HG03571 (cell line): Measurements from ENCODE around the gene APBB3.
A peak's percentile ranks its signal among the peaks of the same experiment; 100 is the strongest.

ENCODE experiments used
- ATAC-seq: cut with Tn5 transposase; IDR thresholded peaks from one replicate; pipeline ENCODE4 v1.9.1; 2021; ENCODE audit not compliant: unreplicated experiment

APBB3 gene

DNA sequence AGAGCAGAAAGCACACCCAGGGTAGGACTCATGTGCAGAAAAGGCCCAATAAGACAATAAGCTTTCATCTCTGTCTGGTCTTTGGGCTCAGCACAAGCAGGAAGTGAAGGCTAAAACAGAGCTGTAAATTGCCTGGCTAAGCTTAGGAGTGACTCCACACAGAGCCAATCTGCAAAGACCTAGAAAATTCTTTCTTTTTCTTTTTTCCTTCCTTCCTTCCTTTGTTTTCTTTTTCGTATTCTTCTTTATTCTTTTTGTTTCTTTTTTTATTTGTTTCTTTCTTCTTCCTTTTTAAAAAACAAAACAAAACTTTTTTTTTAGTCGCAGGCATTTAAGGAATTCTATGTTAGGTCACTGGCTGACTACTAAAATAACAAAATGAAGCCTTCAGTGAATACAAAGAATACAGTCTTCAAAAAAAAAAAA is 12.4 kb upstream of the APBB3 start:
- ATAC-seq: no peak

DNA sequence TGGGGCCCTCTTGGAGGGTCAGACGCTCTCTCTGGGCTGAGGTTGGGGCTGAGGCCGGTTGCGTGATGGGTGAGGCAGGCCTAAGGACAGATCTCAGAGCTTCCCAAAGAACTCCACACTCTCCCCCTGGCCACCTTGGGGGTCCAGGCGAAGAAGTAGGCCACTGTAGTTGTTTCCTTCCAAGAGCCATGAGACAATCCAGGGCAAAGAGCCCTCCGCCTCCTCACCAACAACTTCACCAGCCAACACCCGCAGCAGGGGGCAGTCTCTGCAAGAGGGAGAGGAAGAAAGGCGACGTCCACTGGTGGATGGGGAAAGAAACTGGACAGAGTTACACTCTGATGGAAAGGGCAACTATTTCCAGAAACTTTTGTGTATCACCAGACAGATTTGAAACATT is 10.9 kb upstream of the APBB3 start:
- ATAC-seq: no peak

DNA sequence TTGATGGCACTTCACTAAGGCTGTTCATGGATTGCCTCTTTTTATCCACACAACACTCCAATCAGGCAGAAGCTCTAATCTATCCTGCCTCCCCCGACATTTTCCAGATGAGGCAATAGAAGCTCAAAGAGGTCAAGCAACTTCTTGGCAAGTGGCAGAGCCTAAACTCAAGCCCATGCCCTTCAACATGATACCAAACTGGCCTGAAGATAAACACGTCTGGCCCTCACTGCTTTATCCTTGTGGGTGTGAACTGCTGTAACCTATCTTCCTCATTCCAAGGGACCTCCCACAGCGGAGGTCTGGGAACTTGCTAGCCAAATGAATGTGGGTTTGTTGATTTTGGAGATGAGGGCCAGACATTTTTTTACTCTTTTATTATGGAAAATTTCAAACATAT is 9.8 kb upstream of the APBB3 start:
- ATAC-seq: no peak

DNA sequence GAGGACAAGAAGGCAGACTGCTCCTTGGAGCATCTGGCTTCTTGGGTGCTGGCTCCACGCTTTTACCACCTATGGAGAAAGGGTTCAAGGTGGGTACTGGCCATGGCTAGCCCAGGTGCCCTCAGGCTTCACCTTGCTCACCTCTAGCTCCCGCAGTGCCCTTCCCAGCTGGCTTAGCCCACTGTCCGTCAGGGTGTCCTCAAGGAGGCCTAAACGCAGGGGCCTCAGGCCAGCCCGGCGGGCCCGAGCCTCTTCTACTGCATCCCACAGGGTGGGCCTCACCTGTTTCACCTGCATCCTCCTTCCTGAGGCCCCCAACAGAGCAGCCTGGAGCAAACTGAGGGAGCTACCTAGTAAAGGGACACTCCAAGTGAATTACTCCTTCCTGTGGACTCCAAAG is 9.3 kb upstream of the APBB3 start:
- no peak for ATAC-seq

DNA sequence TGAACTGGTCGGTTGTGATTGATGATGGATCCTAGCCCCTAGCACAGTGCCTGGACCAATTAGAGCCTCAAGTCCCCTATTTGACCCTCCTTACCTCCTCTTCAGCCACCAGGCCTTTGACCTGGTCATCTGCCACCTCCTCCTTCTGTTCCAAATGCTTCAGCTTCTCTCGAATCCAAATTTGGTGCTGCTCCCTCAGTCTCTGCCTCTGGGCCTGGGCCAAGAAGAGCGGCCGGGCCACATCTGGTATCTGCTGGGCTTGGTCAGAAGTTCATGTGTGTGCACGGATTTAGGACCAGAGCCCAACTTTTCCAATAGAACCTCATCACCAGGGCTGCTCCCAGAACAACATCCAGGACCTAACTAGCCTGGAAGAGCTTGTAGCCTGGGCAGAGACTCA is 6.7 kb upstream of the APBB3 start:
- no peak for ATAC-seq

DNA sequence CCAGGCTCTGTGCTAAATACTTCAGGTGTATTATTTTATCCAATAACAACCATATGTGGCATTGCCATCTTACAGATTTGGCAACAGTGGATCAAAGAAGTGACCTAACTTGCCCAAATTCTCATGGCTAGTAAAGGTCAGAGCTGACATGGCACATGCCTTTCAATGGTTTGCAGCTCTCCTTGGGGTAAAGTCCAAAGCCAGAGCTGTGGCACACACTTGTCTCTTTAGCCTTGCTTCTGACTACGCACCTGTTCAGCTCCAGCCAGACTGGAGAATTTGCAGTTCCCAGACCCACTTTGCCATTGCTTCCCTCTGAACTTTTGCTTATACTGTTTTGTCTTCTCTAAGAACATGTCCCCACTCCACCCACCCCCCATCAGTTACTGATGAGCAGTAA is 6.1 kb upstream of the APBB3 start:
- no peak for ATAC-seq

DNA sequence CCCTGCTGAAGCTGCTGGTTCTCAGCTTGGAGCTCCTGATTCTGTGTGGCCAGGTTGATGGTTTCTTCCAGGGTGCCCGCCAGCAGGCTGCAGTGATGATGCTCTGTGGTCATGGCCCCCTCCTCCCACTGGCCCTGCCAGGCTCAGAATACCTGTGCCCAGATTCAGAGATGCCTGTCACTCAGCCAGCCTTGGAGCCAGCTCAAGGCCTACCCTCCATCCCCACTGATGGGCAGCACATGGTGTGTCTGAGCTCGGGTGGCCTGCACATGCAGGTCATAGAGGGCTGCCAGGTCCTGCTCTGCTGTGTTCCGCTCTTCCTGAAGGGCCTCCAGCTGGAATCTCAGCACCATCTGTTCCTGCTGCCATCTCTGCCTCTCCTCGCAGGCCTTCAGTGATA is 5.7 kb upstream of the APBB3 start:
- ATAC-seq: no peak

DNA sequence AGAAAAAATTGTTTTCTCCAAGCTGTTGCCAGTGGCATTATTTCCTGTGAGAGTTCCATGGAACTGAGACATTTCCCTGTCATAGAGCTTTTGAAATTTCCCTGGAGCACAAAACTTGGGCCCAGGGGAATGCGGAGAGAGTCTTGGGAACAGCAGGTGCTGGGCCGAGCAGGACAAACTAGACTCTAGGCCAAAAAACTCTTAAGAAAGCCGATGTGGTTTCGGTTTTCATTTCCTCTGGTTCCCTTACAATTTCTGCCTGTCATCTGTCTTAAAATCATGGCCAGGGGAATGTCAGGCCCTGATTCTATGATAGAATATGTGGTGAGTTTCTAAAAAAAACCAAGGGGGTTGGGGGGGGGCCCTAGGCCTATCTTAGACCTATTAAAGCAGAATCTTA is 4.8 kb upstream of the APBB3 start:
- no peak for ATAC-seq

DNA sequence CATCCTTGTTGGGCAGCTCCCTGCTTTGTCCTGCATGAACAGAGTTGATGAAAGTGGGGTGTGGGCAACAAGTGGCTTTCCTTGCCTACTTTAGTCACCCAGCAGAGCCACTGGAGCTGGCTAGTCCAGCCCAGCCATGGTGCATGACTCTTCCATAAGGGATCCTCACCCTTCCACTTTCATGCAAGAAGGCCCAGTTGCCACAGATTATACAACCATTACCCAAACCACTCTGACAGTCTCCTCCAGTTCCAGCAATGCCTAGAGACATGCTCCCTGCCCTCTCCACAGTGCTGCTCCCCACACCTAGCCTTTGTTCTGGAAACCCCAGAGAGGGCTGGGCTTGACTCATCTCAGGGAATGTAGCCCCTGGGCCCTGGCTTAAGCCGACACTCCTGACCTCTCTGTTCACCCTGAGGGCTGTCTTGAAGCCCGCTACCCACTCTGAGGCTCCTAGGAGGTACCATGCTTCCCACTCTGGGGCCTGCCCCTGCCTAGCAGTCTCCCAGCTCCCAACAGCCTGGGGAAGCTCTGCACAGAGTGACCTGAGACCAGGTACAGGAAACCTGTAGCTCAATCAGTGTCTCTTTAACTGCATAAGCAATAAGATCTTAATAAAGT is 4.2 kb upstream of the APBB3 start:
- ATAC-seq: no peak

DNA sequence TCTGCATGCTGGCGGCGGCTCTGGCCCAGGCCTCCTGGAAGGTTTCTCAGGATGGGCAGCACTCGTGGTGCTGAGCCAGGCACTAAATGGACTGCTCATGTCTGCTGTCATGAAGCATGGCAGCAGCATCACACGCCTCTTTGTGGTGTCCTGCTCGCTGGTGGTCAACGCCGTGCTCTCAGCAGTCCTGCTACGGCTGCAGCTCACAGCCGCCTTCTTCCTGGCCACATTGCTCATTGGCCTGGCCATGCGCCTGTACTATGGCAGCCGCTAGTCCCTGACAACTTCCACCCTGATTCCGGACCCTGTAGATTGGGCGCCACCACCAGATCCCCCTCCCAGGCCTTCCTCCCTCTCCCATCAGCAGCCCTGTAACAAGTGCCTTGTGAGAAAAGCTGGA is 3.5 kb upstream of the APBB3 start:
- ATAC-seq: no peak

DNA sequence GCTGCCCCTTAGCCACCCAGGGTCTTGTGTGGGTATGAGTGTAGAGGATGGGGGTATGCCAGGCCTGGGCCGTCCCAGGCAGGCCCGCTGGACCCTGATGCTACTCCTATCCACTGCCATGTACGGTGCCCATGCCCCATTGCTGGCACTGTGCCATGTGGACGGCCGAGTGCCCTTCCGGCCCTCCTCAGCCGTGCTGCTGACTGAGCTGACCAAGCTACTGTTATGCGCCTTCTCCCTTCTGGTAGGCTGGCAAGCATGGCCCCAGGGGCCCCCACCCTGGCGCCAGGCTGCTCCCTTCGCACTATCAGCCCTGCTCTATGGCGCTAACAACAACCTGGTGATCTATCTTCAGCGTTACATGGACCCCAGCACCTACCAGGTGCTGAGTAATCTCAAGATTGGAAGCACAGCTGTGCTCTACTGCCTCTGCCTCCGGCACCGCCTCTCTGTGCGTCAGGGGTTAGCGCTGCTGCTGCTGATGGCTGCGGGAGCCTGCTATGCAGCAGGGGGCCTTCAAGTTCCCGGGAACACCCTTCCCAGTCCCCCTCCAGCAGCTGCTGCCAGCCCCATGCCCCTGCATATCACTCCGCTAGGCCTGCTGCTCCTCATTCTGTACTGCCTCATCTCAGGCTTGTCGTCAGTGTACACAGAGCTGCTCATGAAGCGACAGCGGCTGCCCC is 2.9 kb upstream of the APBB3 start:
- ATAC-seq: no peak

DNA sequence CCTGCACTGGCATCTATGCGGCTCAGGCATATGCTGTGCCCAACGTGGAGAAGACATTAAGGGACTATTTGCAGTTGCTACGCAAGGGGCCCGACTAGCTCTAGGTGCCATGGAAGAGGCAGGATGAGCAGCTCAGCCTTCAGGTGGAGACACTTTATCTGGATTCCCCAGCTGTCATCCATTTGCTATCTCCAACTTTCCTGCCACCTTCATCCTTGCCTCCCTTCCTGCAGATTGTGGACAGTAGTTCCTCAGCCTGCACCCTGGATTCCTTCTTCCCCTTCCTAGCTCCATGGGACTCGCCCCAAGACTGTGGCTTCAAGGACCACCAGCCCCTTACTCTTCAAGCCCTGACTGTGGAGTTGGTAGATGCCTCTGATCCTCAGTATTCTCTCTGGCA is 2.3 kb upstream of the APBB3 start:
- ATAC-seq: no peak

DNA sequence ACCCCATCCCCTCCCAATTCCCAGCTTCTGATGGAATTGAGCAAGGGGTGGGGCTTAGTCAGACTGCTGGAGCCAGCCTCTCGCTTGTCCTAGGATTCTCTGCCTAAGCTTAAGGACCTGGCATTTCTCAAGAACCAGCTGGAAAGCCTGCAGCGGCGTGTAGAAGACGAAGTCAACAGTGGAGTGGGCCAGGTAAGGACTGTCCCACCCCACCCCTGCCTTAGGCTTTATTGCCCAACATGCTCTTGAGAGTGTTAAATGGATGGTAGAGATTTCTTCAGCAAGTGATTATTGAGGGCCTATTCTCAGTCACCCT is 1.3 kb upstream of the APBB3 start:
- ATAC-seq: no peak

DNA sequence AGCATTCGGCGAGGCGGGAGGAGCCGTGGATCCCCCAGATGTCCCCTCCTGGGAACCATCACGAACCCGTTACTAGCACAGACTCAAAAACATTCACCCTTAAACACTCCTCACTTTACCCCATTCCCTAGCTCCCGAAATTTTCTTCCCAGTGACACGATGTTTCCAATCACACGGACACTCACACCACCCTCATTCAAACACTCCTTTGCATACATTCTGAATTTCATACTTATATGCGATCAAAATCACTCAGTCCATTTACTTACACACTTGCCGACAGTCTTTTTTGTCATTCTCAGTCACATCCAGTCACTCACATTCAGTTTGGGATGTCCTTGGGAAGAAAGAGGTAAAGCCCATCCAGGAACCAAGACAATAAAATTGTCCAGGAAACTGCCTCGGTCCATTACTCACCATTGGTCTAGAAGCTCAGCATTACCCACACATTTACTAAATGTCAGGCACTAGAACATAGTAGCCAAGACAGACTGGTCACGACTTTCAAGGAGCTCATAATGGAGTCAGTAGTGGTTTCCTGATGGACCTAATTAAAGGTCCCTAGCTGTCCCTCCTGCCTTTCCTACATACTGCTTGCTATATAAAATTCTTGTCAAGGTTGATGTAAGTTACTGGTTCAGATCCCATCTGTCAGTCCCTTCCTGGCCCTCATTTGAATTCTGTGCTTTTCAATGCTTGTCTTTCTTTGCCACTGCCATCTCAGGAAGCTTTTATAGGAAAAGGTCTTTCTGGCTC is 804 bp upstream of the APBB3 start:
- ATAC-seq: no peak

DNA sequence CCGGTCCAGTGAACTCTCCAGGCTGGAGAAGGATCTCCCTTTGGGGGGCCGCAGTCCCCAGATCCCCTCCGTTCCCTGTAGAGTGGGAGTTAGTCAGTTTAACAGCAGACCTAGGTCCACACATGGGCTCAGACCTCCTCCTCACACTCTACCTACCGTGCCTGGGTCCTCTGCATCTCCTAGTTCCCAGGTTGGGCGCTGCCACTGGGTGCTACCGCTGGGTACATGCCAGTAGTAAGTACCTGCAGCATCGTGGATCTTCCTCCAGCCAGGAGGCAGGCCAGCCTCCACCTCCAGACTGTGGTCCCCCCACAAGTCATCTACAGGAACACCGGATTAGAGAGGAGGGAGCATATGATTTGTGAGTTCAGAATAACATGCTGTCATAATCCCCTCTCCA is 802 bp downstream of the APBB3 start:
- no peak for ATAC-seq

DNA sequence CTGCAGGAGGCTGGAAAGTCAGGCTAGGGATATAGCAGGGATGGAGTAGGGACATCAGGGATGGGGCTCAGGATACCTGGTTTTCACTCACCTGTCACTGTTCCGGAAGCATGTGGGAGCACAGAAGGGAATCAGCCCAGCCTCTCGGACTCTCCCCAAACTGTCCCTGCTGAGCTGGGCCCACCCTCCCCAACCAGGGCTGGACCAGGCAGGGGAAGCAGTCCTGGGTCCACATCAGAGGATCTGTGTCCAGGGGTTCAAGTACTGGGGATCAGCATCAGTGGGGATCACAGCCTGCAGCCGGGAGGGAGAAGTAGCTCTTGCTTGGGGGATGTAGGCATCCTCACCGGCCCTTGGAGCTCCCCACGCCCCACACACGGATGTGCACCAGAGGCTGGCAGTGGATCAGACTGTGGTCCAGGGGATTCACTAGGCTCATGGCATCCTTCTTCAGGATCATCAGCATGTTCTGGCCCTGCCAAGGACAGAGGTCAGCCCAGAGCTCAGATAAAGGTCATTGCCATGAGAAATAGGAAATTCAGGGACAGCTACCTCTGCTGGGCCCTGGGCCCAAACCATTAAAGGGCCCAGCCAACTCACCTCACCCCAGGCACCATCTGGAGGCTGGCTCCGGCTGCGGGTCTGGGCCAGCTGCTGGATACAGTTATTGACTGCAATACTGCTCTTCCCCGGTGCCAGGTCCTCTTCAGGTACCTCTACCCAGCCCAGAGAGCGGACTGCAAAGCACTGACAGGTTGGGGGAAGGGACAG is 2.5 kb downstream of the APBB3 start:
- ATAC-seq: no peak

DNA sequence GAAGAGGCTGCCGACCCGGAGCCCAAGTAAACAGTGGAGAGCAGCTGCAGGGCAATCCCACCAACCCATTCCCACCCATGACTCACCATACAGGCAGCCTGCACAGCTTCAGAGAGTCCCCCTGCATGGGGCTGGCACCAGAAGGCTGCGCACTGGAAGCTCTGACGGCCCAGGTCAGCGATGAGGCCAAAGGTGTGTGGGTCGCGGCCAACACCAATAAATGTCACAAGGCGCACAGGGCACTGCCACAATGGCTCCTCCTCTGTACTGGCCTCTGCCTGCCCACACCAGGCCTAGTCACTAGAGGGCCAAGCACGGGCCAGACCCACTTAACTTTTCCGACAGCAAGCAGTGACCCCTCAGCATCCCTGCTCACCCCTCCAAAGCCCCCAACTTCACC is 4.2 kb downstream of the APBB3 start:
- ATAC-seq: no peak

DNA sequence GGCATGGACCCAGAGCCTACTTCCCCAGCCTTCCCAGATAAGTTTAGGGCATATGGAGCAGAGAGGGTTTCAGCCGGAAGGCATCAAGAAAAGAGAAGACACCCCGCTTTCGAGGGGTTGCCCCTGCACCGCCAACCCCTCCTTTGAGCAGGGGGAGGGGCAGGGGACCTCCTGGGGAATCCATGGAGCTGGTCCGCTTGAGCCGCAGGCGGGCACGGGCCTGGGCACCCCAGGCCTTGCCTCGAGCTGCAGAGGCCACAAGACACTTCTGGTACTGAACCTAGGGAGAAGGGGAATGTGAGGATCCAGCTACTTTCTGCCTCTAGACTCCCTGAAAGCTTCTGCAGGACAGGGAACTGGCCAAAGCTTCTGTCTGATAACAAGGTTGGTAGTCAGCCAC is 5.9 kb downstream of the APBB3 start:
- no peak for ATAC-seq

DNA sequence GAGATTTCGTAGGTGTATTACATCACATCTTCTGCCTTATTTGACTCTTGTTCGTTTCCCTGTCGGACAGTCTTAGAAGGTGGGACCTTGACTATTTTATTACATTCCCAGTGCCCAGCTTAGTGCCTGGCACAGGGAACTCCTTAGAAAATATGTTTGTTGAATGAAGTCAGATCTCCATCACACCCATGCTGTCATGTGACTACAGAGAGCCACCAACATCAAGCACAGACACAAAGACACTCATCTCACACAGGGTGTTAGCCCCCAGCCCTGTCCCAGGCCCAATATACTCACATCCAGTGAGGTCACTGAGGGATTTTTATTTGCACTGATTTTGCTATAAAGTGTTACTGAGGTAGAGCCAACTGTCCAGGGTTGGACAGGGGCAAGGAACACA is 6.4 kb downstream of the APBB3 start:
- no peak for ATAC-seq

DNA sequence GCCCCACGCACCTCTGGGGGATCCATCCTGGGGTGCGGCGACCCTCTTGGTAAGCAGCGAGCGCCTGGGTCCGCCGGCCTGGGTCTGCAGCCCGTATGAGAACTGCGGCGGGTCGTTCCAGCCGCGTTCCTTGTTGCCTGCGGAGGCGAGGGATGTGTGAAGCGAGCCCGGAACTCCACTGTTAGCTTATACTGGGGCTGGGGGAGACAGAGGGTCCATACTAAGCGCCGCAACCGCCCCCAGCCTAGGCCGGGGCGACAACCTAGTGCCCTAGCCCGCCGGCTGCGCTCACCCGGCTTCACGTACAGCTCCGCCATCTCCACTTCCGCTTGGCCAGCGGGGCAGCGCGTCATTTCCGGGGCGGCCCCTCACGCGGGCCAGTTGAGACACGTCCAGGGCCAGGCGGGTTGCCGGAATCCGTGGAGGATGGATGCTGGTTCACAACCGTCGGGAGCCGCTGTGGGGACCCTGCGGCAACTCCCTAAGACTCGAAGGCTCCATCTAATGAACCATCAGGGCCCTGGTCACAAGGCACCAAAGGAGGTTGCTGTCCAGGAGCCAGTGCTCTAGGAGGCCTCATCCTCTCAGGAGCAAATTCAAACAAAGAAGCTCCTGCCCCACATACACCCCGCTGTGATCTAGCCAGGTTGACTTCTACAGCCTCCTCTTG is 7.1 kb downstream of the APBB3 start, which contains the start of gene SRA1:
TSS of gene SRA1 (minus strand) at position 338 of the 670 bp plus-strand sequence. CDS start at position 317, 21 bp downstream.
- peak; percentile 92 for ATAC-seq

DNA sequence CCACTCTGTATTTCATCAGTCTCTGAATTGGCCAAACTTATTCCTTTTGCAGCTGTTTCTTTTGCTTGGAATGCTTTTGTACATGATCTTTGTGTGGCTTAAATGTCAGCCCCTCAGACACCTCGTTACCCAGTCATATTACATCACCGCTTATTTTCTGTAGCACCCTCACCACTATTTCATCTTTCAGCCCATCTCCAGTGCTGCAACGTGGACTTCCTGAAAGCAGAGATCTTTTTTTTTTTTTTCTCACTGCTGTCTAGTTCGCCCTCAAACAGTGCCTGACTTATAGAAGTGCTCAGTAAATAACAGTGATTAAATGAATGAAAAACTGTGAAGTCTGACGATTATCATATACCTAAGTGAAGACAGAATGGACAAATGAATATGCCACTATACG is 8.0 kb downstream of the APBB3 start:
- ATAC-seq: no peak
